AG20443 (cell line): ENCODE measurements around the gene HOXC12.
A peak's percentile ranks its signal among the peaks of the same experiment; 100 is the strongest.

Source experiments
- DNase-seq: peaks from one replicate; pipeline ENCODE4 v3.0.0; 2012; ENCODE audit warnings: low spot score, mixed read lengths

The HOXC12 gene

DNA sequence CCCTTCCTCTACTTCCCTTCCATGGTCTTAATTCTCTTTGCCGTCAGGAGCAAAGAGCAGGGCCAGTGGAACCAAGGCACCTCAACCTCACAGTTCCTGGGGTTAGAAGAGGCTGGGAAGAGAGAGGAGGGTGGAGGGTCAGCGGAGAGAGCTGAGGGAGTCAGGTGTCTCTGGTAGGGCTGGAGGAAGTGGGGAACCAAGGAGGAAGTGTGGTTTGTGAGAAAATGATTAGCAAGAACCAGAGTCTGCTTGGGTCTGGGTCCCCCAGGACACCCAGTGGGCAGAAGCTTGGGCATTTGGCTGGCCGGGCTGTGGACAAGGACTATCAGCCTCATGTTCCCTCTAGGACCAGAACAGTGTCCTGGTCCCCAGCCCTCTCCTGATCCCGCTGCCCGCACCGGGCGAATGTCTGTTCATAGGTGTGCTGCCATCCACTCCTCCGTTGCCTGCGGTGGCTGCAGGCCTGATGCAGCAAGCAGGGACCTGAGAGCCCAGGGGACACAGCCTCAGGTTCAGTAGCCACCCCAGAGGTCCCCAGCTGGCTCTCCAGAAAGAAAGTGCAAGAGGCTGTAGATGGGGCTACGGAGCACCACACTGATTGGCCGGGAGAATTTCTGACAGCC lies 2.3 kb downstream of the HOXC12 start:
- no peak for DNase-seq

DNA sequence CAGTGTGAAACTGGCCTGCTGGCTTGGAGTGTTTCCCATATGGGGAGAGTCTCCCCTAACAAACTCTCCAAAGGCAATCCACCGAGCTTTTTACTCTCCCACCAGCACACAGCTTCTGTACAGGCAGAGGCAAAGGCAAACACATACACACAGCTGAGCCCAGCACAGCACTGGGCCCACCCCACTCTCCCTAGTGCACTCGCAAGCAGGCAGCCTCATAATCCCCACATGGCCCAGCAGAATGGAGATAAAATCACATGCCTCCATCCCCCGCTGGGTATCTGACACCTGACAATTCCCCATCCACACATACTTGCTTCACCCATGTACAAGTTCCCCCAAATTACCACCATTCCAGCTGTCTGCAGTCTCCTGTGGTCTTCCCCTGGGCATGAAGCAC lies 3.4 kb downstream of the HOXC12 start:
- no peak for DNase-seq

DNA sequence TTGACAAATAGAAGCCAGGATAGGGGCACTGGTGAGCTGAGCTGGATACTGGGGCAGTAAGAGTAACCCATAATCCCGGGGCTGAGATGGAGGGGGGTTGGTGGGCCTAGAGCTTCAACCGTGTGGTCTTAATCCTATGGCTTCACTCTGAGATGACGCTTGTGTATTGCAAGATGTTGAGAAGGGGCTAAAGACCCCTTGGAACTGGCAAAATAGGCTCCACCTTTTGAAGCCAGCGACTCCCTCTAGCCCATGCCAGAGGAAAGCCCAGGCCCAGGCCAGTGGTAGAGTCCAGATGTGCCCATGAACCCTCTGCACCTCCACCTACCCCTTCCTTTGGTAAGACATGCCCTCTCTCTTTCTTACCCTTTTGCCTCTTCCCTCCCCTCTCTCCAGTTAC lies 4.6 kb downstream of the HOXC12 start:
- DNase-seq = no peak

DNA sequence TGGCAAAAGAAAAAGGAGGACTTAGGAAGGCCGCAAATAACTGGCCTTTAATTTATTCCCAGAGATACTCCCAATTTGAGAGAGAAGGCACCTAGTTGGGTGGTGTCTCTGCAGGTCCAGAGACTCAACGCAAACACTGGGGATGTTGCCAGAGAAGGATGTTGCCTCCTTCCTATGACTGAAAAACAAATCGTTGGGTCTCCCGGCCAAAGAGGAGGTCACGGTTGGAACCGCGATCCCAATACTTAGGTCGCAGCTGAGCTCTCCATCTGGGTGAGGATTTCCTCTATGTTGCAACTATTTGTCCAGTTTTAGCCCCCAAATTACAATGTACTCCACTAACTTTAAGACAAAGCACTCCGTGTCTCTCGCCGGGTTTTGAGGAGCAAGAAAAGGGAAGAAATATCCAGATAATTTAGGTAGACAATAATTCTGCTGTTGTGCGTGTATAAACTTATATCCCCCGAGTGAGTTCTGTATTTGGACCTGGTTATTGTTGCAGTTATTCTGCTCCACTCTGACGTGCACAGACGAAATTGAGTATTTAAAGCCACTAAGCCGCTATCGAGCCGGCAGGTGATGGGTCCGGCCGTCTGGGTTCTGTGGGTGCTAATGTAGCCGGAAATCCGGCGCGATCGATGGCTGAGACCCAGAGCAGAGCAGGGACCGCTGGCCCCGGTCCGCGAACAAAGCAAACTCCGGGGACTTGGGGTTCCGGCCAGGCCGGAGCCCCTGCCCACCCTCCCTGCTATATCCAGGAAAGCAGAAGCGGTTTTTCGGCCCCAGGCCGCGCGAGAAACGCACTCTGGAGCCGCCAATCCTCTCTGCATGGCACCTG lies 5.7 kb downstream of the HOXC12 start:
- no peak for DNase-seq

DNA sequence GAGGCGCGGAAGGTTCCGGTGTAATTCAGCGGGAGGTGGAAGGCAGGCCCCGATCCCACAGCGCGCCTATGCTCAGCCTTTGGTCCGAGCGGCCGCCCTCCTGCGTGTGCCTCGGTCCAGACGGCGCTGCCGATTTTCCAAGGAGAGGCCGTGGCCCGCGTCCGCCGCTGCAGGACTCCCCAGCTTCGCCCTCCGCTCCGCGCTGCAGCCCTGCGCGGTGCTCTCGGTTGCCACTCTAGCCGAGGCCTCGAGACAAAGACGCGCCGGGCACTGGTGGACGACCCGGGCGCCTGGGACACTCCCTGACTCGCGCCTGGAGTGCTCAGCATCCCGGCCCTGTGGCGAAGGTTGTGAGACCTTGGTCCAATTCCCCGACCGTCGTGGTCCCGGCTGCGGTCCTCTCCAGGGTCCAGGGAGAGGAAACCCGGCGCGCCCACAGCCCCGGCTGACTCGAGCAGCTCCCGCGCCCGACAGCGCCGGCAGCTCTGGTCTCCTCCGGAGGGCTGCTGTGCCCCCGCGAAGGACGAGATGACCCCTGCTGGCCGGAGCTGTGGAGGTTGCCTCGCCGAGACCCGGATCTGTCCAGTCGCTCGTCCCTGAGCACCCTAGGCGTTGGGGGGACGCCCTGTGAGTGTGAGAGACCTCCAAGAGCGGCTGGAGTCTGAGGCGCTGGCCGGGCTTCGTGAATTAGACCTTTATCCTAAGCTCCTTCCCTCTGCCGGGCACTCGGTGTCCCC lies 6.5 kb downstream of the HOXC12 start:
- peak; percentile 52 for DNase-seq

DNA sequence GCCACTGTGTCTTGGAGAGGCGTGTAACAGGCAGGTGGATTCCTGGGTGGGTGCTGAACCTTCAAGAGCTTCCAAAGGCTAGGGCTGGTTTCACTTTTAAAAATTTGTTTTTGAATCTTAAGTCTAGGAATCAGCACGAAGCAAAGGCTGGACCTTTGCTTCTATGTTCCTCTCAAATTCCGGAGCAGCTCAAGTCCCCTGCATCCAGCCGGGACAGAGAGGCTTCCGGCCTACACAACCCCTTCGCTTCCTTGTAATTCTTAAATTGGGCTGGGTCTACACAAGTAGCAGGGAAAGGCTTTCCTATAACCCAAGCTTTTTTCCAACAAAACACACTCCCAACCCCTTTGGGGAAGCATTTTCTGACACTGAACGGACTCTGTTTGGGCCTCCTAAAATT lies 8.3 kb downstream of the HOXC12 start:
- DNase-seq = no peak

DNA sequence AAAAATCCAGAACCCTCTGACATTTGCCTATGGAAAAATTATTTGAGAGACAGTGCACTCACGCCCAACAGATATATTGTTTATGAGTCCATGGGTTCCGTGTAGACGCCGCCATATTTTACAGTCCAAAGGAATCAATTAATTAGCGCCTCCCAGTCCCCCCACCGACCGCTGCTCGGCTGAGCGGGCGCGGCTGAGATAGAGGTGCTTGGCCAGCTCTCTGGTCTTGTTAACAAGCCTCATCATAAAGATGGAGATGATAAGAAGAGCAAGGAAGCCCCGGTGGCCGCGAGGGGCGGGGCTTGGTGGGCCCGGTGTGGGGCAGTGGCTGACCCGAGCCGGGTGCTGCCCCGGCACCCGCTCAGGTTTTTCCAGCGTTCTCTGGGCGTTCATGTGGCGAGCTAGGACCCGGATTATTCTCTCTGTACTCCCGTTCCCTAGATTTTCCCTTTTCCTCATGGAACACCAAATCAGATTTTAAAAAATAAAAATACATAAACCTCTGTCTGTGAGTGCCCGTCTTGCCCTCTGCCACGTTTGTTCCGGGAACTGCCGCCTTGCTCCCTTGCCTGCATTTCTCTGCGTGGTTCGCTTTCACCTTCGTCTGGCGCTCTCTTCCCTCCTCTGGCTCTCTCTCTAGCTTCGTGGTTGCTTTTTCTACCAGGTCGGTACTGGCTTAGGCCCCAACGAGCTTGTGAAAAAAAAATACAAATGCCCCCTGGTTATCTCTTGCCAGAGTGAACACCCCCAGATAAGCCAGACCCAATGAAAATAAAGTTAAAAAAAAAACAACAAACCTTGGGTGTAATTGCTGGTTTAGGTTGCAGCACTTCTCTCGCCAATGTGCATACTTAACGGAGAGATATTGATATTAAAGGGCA lies 9.0 kb downstream of the HOXC12 start:
- DNase-seq = no peak

DNA sequence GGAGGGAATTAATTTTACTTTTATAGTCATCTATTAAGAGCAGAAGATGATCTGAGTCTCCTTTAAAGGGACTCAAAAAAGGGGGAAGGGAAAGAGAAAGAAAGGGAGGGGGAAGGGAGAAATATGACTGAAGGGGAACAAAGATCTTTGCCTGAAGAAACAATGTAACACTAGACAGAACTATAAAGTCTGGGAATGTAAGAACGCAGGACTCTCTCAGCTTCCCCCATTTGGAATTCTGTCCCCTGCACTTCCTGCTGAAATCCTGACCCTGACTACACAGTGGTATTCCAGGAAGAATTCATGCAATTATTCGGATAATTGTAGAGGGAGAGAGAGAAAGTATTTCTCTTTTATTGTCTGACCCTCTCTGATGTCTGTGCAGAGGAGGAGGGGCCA lies 9.6 kb downstream of the HOXC12 start:
- DNase-seq = no peak

DNA sequence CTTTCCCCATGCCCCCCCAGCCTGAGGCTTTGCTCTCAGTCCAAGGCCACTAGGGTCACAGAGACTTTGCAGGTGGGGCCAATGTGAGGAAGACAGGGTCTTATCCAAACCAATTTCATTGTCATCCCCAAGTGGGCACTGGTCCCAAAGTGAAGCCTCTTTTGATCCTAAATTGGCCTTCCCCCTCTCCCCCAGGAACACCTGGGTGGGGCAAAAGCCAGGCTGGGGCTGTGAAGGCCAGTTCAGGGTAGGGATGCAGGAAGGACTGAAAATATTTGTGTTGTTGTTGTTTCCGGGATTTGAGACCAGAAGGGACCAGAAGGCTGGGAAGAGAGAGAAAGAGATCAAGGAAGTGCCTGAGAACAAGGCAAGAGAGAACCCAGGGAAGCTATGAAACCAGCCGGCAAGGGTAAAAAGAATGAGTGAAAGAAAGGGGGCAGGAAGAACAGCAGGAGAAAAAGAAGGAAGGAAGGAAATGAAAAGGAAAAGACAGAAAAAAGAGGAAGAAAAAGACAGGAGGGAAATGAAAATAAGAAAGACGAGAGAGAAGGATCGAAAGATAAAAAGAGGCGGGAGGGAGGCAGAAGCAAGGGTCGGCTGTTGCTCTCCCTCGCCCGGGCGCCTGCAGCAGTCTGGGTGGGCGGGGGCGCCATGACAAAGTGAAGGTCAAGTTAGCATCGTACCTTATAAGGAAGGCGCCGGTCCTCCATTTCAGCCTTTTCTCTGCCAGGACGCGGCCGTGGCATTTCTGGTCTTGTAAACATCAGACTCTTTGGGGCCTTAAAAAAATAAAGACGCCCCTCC lies 10.8 kb downstream of the HOXC12 start:
- no peak for DNase-seq

DNA sequence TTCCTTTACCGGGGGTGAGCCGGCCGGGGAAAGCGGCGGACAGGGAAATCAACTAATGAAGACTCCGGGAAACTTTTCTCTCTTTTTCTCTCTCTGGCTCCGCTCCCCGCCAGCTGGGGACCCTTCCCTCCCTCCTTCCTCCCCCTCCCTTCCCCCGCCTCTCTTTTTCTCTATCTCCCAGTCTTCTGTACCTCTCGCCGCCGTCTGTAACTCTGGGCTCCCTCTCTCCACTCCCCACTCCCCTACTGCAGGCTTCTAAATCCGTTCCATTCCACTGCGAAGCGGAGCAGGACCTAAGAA lies 11.3 kb downstream of the HOXC12 start:
- DNase-seq = no peak

DNA sequence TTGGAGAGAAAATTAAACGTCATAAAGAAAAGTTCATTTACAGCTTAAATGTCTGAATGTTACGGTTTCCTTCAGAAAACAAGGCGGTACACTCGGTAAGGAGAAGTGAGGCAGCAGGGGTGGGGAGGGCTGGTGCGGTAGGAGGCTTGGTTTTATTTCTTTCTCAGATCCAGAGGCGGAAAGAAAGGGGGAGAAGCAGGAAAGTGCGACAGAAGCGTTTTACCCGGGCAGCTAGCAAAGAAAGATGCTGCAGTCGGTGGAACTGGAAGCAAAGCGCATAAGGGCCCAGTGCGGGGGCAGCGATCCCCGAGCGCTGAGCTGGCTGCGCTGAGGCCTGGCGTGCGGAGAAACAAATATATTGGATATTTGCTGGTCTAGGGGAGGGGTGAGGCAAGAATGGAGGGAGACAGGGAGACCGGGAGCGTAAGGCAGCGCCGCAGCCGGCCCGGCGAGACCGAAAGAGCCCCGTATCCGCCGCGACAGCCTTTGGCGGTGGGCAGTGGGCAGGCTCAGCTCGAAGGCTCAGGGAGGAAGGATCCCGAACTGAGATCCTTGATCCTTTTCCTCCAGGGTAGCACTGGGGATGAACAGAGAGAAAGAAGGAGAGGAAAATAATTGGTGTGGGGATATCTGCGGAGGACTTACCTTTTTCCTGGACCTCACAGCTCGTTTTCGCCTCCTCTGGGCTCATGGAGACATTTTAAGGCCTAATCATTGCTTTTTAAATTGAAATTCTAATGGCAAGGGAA lies 11.9 kb downstream of the HOXC12 start:
- no peak for DNase-seq

DNA sequence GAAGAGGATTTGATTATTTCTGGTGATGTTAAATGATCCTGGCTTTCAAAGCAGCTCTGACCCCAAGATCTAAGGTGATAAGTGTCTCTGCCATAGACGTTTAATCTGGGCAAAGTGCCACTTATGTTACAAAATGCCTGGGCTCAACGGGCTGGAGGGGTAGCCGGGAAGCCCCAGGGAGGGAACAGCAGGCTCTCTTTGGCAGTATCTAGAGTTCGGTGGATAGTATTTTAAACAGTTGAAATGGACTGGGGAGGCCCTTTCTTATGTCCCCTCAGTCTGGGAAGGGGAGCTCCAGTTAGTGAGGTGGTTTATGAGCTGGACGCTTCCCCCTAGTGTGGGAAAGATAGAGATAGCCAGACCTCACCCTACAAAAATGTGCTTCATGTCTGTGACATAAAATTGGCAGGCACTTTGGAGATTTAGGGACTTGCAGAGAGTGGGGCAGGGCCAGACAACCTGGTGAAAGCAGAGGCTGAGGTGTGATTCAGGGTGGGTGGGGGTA lies 12.8 kb downstream of the HOXC12 start:
- no peak for DNase-seq

DNA sequence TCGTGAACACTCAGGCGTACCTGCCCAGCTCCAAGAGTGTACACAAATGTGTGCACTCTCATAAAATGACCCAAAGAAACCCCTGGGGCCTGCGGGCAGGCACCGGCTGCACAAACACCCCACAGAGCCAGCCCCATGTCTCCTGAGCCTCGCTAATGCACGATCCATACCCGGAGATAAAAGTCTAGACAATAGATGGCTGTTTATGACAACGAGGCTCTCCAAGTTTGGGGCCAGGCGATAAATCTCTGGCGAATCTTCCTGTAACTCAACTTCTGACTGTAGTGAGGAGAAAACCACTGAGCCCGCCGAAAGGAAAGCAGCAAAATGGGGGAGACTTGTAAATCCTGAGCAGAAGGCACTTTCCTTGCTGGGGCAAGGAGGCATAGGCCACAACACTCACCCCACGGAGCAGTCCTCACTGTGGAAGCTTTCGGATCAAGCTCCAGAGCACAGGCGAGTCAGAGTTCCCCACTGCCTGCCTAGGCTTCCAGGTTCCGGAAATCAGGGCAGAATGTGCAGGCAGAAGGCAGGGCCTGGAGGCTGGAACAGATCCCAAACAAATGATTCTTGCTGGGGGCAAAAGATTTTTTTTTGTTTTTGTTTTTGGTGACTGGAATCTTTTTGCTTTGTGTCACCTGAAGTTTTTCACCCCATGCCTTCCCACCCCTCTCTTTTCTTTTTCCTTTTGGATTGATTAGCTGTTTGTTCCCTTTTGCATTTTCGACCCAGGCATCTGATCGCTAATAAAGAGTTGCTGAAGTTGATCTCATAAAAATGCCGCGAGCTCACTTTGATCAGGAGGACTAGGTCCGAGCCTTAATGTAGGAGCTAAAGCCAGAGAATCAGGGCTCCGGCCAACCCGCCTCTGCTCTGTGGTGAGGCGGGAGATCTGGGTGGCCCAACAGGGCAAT lies 13.8 kb downstream of the HOXC12 start:
- DNase-seq = no peak

DNA sequence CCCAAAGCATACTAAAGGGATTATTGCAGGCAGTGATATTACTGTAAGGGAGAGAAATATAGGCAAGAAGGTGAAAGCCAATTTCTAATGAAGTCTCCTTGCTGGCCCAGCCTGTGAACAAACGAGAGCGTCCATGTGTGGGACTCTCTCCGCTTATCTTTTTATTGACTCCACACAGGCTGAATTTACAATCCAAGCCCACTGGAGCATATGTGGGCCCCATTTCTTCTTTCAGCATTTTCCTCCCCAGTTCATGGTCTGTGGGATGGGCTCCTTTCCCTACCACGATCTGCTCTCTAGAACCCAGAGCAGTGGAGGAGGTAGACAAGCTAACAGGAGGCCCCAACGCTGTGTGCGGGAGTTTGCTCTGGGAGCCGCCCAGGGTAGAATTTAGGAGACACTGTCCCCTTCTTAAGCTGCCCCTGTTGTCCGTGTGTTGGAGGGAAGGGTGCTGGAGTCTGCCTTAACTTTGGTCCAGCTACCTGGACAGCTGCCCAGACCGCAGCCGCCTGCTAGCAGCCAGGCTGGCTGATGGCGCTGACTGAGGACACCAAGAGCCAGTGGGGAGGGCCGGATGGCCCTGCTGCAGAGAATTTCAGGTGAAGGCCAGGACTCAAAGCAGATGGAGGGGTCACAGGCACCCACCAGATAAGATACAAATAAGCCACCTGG lies 15.0 kb downstream of the HOXC12 start:
- no peak for DNase-seq

DNA sequence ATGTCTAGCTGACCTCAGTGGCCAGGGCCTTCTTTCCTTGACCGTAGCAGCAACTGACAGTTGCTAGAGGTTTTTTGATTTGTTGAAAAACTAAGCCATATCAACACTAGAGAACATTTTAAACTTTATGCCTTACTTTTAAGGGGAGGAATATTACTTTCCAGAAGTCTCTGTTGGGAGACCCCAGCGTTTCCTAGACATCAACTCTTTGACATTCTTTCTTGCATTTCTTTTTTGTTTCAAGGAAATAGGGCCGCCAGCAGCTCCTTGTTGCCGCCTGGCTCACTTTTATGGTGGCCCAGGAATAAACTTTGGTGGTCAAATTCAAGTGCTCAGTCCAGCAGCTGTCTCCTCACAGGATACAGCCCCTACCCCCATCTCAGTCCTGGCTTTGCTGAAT lies 15.7 kb downstream of the HOXC12 start:
- DNase-seq = no peak

DNA sequence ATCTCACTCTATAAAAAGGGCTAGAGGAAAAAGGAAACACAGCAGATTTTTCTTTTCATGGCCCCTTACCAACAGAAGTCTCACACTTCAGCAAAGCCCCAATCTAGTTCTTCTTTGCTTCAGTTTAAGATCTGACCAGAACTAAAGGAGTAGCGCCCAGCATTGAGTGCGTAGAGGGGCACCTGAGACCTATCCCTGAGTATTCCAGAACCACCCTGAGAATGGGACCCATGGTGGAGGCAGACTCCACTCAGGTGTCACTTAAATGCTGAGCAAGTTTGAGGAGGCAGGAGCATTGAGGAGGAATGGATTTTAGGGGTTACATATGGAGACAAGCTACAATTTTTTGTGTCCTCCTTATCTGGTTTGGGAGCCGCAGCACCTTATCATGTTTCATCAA lies 16.4 kb downstream of the HOXC12 start:
- no peak for DNase-seq

DNA sequence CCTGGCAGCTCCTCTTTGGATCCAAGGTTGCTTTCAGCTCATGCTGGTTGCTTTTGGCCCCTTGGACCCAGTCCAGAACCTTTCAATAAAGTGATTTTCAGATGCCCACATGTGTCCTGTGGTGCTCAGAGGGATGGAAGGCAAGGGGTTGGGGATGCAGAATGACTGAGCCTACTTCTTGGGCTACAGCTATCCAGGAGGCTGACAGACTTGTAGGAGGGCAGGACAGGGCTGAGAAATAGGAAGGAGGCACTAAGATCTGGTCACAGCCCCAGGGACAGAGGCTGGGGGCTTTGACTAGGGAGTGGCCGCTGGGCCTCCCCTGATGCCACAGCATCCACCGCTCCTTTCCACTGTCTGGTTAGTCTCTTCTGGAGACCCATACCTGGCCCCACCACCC lies 17.0 kb downstream of the HOXC12 start:
- DNase-seq = no peak

DNA sequence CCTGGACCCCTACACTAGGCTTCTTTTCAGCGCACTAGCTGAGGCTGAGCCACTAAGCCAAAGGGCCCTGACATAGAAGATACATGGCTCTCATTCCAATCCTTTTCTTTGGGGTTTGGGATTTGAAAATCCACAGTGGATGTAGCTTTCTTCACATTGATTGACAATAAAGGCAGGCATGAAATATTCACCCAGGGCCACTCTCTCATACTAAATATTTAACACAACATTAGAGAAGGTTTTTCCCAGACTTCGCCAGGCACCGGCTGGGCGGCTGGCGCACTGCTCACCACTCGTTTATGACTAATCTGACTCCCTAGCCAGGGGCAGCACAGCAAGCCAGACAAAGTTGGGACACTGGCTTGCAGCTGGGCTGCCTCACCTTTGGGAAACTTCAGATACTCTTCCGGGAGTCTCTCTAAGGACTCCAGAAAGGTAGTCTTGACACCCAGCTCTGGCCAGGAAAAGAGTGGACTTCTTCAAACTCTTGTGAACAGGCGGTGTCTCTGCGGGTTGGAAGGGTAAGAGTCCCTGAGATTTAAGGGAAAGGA lies 17.5 kb downstream of the HOXC12 start:
- peak; percentile 45 for DNase-seq
